ENCODE data around the gene ESRRA. TPM values are rescaled to one million over a fixed set of nuclear protein-coding genes. Genes with fewer than 3 reads are reported as not detected.

ESRRA gene
- total RNA-seq = 100 to 1,000 TPM; 115 to 225 (median 132) TPM
- 100 to 1,000 TPM; 180 TPM for polyA plus RNA-seq
- long read RNA-seq, donor 1, transcript ESRRA-201 (7 exons, 2,215 nt) = major isoform, 675 of 880 reads
- long read RNA-seq, donor 1, transcript ESRRA-203 (7 exons, 2,218 nt) = minor isoform, 65 of 880 reads
- long read RNA-seq, donor 1, partial matches to known transcripts = 65 of 880 reads
- long read RNA-seq, donor 1, other reads (novel, unspliced or antisense) = 74 of 880 reads
- long read RNA-seq, donor 2, transcript ESRRA-203 (7 exons, 2,218 nt) = minor isoform, 56 of 886 reads
- long read RNA-seq, donor 2, transcript ESRRA-201 (7 exons, 2,215 nt) = major isoform, 689 of 886 reads
- long read RNA-seq, donor 2, partial matches to known transcripts = 29 of 886 reads
- long read RNA-seq, donor 2, other reads (novel, unspliced or antisense) = 111 of 886 reads
- long read RNA-seq, donor 3, transcript ESRRA-203 (7 exons, 2,218 nt) = minor isoform, 7 of 148 reads
- long read RNA-seq, donor 3, transcript ESRRA-201 (7 exons, 2,215 nt) = major isoform, 82 of 148 reads
- long read RNA-seq, donor 3, partial matches to known transcripts = 48 of 148 reads
- long read RNA-seq, donor 3, other reads (novel, unspliced or antisense) = 10 of 148 reads

- Histone ChIP-seq H3K36me3 (peaks cover 0 to 18% (median 0%) of the 10 kb centered on the region in 9 donors), H3K4me3 (peak within 1 kb of the TSS; percentile 63 to 93 (median 76)), H3K27me3 (peaks cover 0 to 19% (median 14%) of the 10 kb centered on the region in 7 donors), H3K9me3 (no peaks in the 10 kb centered on the region), H3K4me1 (peaks cover 12 to 49% (median 37%) of the 10 kb centered on the region in 9 donors), H3K27ac (peak within 1 kb of the TSS; percentile 90 to 98 (median 96))
- WGBS, 2 donors = 0 to 1% methylated on average over 46 to 72 of the region's 81 CpGs
- DNase-seq = peak; percentile 99 to 100
- TF ChIP-seq CTCF (IDR thresholded peaks at IDR 0.05) = no peak
- peak; percentile 85 to 94 (median 90) for ATAC-seq
- intact Hi-C loops (cut with DNase I) = loop anchor here in 2 of 10 donors (1.0 to 2.0 kb wide), 4 partner anchors 12 to 58 kb away; partner anchors contain the start of genes BAD (in 2 of the 2), GPR137 (in 2 of the 2), PPP1R14B (in 1 of the 2) and TRMT112 (in 1 of the 2)
Measured at GRCh38 chr11:64305075-64305690, at the start of gene ESRRA. ESRRA (plus strand) TSS chr11:64305524; CDS start chr11:64307180, 1,656 bp downstream.

GRCh38 chr11:64256300-64256699 lies 49.0 kb upstream of the ESRRA start:
- intact Hi-C loops (cut with DNase I) = no loop called here
- DNase-seq (no peak), ATAC-seq (no peak)
- no peak for TF ChIP-seq CTCF (IDR thresholded peaks at IDR 0.05)
- Histone ChIP-seq H3K27me3 (no peaks in the 10 kb centered on the region), H3K9me3 (no peaks in the 10 kb centered on the region), H3K4me3 (no peak overlapping the region), H3K36me3 (peaks cover 0 to 72% (median 25%) of the 10 kb centered on the region in 9 donors), H3K27ac (no peak overlapping the region), H3K4me1 (peaks cover 0 to 28% (median 23%) of the 10 kb centered on the region in 9 donors)
- 81 to 90% methylated on average over 15 of the region's 15 CpGs for WGBS, 2 donors

- ATAC-seq (no peak), DNase-seq (no peak)
- intact Hi-C loops (cut with DNase I) = no loop called here
- H3K27ac ChIP-seq = no peak overlapping the region
- TF ChIP-seq CTCF (IDR thresholded peaks at IDR 0.05) = no peak
- H3K36me3 ChIP-seq = peaks cover 0 to 92% (median 40%) of the 10 kb centered on the region in 9 donors
- H3K27me3 ChIP-seq = no peaks in the 10 kb centered on the region
- no peaks in the 10 kb centered on the region for H3K9me3 ChIP-seq
- WGBS, 2 donors = 90 to 92% methylated on average over 21 to 24 of the region's 24 CpGs
- H3K4me1 ChIP-seq = peaks cover 0 to 10% (median 8%) of the 10 kb centered on the region in 9 donors
- no peak overlapping the region for H3K4me3 ChIP-seq
Measured at GRCh38 chr11:64258356-64258755, 47.0 kb upstream of the ESRRA start.

- Histone ChIP-seq H3K4me3 (no peak overlapping the region), H3K9me3 (no peaks in the 10 kb centered on the region), H3K4me1 (peaks cover 0 to 3% (median under 1%) of the 10 kb centered on the region in 9 donors), H3K27me3 (no peaks in the 10 kb centered on the region), H3K36me3 (peaks cover 0 to 99% (median 40%) of the 10 kb centered on the region in 9 donors), H3K27ac (no peak overlapping the region)
- intact Hi-C loops (cut with DNase I) = no loop called here
- no peak for ATAC-seq
- WGBS, 2 donors = 92 to 94% methylated on average over 31 to 32 of the region's 32 CpGs
- TF ChIP-seq CTCF (IDR thresholded peaks at IDR 0.05) = no peak
- no peak for DNase-seq
Measured at GRCh38 chr11:64258946-64259532, 46.3 kb upstream of the ESRRA start.

Measured in heart right ventricle (tissue), 16 donors.